Keratinocyte (primary cell): ENCODE data around the gene ELP4. TPM values are rescaled to one million over a fixed set of nuclear protein-coding genes. Genes with fewer than 3 reads are reported as not detected.

Experiments
- DNase-seq: peaks from one replicate; pipeline ENCODE4 v3.0.0-alpha.2; 2011; ENCODE audit warnings: low read depth, missing footprints, low spot score
- FAIRE-seq: peaks from 2 replicates; lab custom pipeline; 2011; peaks lifted over from hg19 to GRCh38; lab: Jason Lieb, UNC
- H2AFZ ChIP-seq: 2 replicates; pipeline ENCODE4 v1.6.0; 2012; ENCODE audit warnings: low read length, control low read depth, inconsistent platforms; ENCODE audit not compliant: control insufficient read depth
- H3K27ac ChIP-seq: 2 replicates; pipeline ENCODE4 v1.5.1; 2011; ENCODE audit warnings: low read length; ENCODE audit not compliant: control insufficient read depth, insufficient read depth
- H3K27me3 ChIP-seq: 3 replicates; pipeline ENCODE4 v1.6.0; 2011; ENCODE audit warnings: low read length; ENCODE audit not compliant: control insufficient read depth, insufficient read depth; ENCODE audit errors: extremely low read depth
- H3K36me3 ChIP-seq, 2 experiments: 2 replicates in 1 of 2; 3 replicates in 1 of 2; pipeline ENCODE4 v1.5.1; 2011; ENCODE audit warnings: low read length in 2 of 2, mild to moderate bottlenecking in 1 of 2; ENCODE audit not compliant: control insufficient read depth in 2 of 2, insufficient read depth in 2 of 2; ENCODE audit errors: extremely low read depth in 1 of 2
- H3K4me1 ChIP-seq: 3 replicates; pipeline ENCODE4 v1.5.1; 2011; ENCODE audit warnings: low read length; ENCODE audit not compliant: control insufficient read depth, insufficient read depth; ENCODE audit errors: extremely low read depth
- H3K4me2 ChIP-seq: 3 replicates; pipeline ENCODE4 v1.6.0; 2011; ENCODE audit warnings: low read depth, low read length; ENCODE audit not compliant: control insufficient read depth, insufficient read depth; ENCODE audit errors: extremely low read depth
- H3K4me3 ChIP-seq, 3 experiments: fragments of 200-600 bp in 1 of 3; sonication (generic) in 1 of 3; 2 replicates in 2 of 3; 3 replicates in 1 of 3; pipeline ENCODE4 v1.5.1; 2011 to 2016; ENCODE audit warnings: low read length in 3 of 3, mild to moderate bottlenecking in 3 of 3, control low read depth in 2 of 3, inconsistent platforms in 1 of 3, low read depth in 1 of 3, mixed read lengths in 1 of 3, mixed run types in 1 of 3, moderate library complexity in 1 of 3; ENCODE audit not compliant: control insufficient read depth in 2 of 3, insufficient read depth in 2 of 3; ENCODE audit errors: extremely low read depth in 1 of 3
- H3K79me2 ChIP-seq: 2 replicates; pipeline ENCODE4 v1.6.0; 2012; ENCODE audit warnings: low read length; ENCODE audit not compliant: control insufficient read depth, insufficient read depth
- H3K9ac ChIP-seq: 3 replicates; pipeline ENCODE4 v1.6.0; 2011; ENCODE audit warnings: low read length; ENCODE audit not compliant: control insufficient read depth, insufficient read depth; ENCODE audit errors: extremely low read depth
- H3K9me1 ChIP-seq: 3 replicates; pipeline ENCODE4 v1.6.0; 2011; ENCODE audit warnings: low read length; ENCODE audit not compliant: control insufficient read depth, insufficient read depth; ENCODE audit errors: extremely low read depth
- H3K9me3 ChIP-seq: 2 replicates; pipeline ENCODE4 v1.5.1; 2012; ENCODE audit warnings: low read depth, low read length; ENCODE audit not compliant: control insufficient read depth
- H4K20me1 ChIP-seq: 3 replicates; pipeline ENCODE4 v1.6.0; 2011; ENCODE audit warnings: low read length; ENCODE audit not compliant: control insufficient read depth, insufficient read depth; ENCODE audit errors: extremely low read depth
- CTCF ChIP-seq, 3 experiments: IDR thresholded peaks in 1 of 3; conservative IDR thresholded peaks in 1 of 3; optimal IDR thresholded peaks in 1 of 3; 2 replicates in 2 of 3; 3 replicates in 1 of 3; pipeline versions ENCODE3 to v1.5.1; 2011; ENCODE audit warnings: low read length in 3 of 3, mild to moderate bottlenecking in 3 of 3, moderate library complexity in 2 of 3, control low read depth in 1 of 3, inconsistent platforms in 1 of 3; ENCODE audit not compliant: insufficient read depth in 2 of 3; ENCODE audit errors: extremely low read depth in 1 of 3
- EZH2 ChIP-seq: IDR thresholded peaks from one replicate; pipeline ENCODE4 v1.6.1; 2012; ENCODE audit warnings: inconsistent platforms, mild to moderate bottlenecking, low read length, moderate library complexity
- dilution Hi-C: fragments of 300-500 bp; cut with MboI; formaldehyde crosslinking; loops from one replicate; pipeline ENCODE4 v1.7.0; 2020; ENCODE audit warnings: low sequenced_read_pairs; ENCODE audit not compliant: extremely low pct_ligation_motif_present
- polyA plus RNA-seq, 5 experiments: library from polyadenylated mRNA; depleted of rRNA in 3 of 5; stranded (reverse) in 3 of 5; stranded (forward) in 1 of 5; unstranded in 1 of 5; fragments of >200 nt; gene quantifications; 1 replicate in 1 of 5; 2 replicates in 3 of 5; 3 replicates in 1 of 5; pipeline versions ENCODE4 v1.2.1 to v1.2.3, GENCODE V29; 2011 to 2012; ENCODE audit warnings: missing spikeins in 2 of 5, low read depth in 1 of 5, low replicate concordance in 1 of 5

The ELP4 gene
- polyA plus RNA-seq, 1 donor (not counting 4 experiments of a cell fraction or from before 2014, with no cell fraction given): 29.6 TPM

- Histone ChIP-seq H3K9me1 (no peaks in the 10 kb centered on the region), H3K27me3 (peaks cover 100% of the 10 kb centered on the region), H3K4me1 (peaks cover under 1% of the 10 kb centered on the region), H3K4me3 (no peak overlapping the region), H3K79me2 (no peaks in the 10 kb centered on the region), H3K9me3 (no peaks in the 10 kb centered on the region), H2AFZ (no peak overlapping the region), H3K4me2 (no peak overlapping the region), H3K27ac (no peak overlapping the region), H3K9ac (no peak overlapping the region), H3K36me3 (no peaks in the 10 kb centered on the region), H4K20me1 (peaks cover 5% of the 10 kb centered on the region)
- FAIRE-seq (no peak), DNase-seq (no peak)
- no peak for TF ChIP-seq EZH2
- no peak for TF ChIP-seq CTCF (optimal IDR thresholded peaks at IDR 0.05 in 1 of 3, IDR thresholded peaks at IDR 0.05 in 1 of 3, conservative IDR thresholded peaks at IDR 0.05 in 1 of 3; ENCODE audit: extremely low read depth in 1 of 3, insufficient read depth in 2 of 3, low read length in 3 of 3)
- dilution Hi-C loops: no loop called here
Measured at GRCh38 chr11:31822175-31822926, 312.8 kb downstream of the ELP4 start.

GRCh38 chr11:31822927-31823643 lies 313.5 kb downstream of the ELP4 start:
- no peak overlapping the region for H3K4me3 ChIP-seq
- no peak overlapping the region for H2AFZ ChIP-seq
- no peaks in the 10 kb centered on the region for H3K36me3 ChIP-seq
- H3K4me1 ChIP-seq: no peaks in the 10 kb centered on the region
- TF ChIP-seq EZH2: no peak
- no peak for TF ChIP-seq CTCF (optimal IDR thresholded peaks at IDR 0.05 in 1 of 3, IDR thresholded peaks at IDR 0.05 in 1 of 3, conservative IDR thresholded peaks at IDR 0.05 in 1 of 3; ENCODE audit: extremely low read depth in 1 of 3, insufficient read depth in 2 of 3, low read length in 3 of 3)
- no peaks in the 10 kb centered on the region for H3K79me2 ChIP-seq
- FAIRE-seq: no peak
- no peak overlapping the region for H3K27ac ChIP-seq
- no peak for DNase-seq
- dilution Hi-C loops: no loop called here
- H3K27me3 ChIP-seq: peaks cover 100% of the 10 kb centered on the region
- no peak overlapping the region for H3K9ac ChIP-seq
- H3K9me3 ChIP-seq: no peaks in the 10 kb centered on the region
- peaks cover 4% of the 10 kb centered on the region for H4K20me1 ChIP-seq
- H3K9me1 ChIP-seq: no peaks in the 10 kb centered on the region
- no peak overlapping the region for H3K4me2 ChIP-seq
